HG03432 (cell line): ENCODE results near the gene ANKRD10.

Source experiments
- ATAC-seq: cut with Tn5 transposase; IDR thresholded peaks from one replicate; pipeline ENCODE4 v1.9.1; 2021; ENCODE audit warnings: mild to moderate bottlenecking, moderate library complexity; ENCODE audit not compliant: unreplicated experiment

The ANKRD10 gene

DNA sequence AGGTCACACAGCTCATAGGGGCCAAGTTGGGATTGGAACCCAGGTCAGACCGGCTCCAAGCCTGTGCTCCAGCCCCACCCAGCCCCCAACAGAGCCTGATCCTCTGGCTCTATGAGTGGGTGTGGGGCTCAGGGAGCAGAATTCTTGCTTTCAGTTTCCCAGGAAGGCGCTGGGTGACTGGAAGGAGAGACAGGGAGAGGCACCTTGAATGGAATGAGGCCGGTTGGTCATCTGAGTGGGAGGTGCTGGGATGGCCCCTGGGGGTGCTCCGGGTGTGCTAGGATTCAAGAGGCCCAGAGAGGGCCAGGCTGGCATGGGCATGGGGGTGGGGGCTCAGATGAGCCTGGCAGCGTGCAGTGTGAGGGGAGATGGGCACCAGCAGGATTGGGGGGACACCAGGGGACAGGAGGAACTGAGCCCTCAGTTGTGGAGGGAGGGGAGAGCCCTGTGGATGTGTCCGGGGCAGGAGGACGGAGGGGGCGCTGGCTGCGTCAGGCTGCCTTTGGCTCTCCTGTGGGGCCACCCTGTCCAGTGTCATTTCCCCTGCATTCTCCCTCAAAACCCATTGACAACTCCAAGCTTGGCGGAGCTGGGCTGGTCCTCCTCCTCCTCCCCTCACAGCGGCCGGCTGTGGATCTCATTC is 31.2 kb upstream of the ANKRD10 start:
- ATAC-seq: no peak

DNA sequence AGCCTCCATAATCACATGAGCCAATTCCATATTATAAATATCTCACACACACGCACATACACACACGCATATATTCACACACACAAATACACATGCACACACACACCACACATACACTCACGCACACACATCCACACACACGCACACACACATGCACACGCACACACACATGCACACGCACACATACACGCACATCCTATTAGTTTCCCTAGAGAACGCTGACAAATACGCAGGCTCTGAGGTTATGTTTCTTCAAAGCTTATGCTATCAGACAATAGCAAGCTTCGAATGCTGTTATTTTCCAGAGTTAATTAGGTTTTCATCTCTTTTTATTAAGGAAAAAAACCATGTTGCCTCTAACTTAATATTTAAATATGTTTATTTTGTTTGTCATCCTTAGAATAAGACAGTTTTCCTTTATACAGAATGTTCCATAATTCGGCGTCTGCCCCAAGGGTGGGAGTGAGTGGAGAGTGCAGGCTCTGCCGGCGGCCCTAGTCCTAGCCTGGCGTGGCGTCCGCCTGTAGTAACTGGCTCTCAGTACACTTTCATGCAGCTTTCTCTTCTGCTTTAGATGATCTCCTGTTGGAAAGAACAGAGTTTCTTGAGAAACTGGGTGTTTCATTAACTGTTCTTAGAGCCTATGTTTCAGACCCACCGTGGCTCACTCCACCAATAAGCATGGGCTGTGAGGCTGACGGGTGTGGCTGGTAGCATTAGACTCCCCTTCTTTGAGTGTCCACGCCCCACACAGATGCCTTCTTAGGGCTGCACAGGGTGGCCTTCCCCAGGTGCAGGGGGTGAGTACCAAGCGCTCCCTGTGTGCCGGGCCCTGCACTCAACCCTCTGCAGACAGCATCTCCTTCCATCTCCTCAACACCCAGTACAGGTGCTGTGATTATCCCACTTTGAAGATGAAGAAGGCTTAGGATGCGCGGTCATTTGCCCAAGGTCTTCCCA is 30.4 kb upstream of the ANKRD10 start:
- ATAC-seq: no peak

DNA sequence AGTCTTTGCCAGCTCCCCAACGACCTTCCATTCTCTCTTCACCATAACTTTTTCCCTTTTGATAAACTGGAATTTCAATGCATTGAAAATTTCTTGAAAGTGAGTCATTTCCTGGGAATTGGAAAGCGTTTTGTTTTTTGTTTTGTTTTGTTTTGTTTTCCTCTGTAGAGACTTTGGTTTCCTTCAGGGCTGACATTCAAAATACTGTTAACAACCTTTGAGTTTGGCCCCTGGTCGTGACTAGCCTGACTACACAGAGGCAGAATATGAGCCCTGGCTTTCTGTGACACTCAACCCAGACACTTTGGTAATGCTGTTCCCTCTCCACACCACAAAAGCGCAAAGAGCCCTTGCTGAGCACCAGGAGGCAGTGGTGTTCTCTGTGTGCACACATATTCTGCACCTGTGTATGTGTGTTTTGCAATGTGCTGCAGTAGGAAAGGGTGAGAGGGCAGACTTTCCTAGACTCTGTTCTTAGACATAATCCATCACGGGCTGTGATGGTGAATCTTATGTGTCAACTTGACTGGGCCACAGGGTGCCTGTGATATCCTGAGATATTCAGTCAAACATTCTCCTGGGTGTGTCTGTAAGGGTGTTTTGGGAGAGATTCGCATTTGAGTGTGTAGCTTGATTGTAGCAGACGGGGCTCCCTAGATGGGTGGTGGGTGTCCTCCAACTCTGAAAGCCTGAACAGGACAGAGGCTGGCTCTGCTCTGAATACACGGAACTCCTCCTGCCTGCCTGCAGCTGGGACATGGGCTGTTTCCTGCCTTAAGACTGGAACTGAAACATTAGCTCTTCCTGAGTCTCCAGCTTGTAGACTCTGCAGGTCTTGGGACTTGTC is 29.5 kb upstream of the ANKRD10 start:
- ATAC-seq: no peak

DNA sequence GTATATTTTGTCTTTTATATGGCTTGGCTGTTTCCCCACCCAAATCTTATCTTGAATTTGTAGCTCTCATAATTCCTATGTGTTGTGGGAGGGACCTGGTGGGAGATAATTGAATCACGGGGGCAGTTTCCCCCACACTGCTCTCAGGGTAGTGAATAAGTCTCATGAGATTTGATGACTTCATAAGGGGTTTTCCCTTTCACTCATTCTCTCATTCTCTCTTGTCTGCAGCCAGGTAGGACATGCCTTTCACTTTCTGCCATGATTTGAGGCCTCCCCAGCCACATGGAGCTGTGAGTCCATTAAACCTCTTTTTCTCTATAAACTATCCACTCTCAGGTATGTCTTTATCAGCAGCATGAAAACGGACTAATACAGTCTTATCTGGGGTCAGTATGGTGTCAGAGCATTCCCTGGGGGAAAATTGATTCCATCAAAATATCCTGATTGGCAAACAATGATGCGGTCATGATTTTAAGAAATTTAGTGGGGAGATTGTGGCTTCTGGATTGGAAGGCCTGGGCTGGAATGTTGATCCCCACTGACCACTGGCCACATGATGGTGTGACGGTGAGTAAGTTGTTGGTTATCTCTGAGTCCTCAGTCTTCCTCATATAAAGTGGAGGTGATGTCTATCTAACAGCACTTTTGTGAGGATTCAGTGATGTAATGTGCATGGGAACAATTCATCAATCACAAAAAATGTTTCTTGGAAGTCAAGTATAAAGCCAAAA is 27.5 kb upstream of the ANKRD10 start:
- ATAC-seq: peak; percentile 80

DNA sequence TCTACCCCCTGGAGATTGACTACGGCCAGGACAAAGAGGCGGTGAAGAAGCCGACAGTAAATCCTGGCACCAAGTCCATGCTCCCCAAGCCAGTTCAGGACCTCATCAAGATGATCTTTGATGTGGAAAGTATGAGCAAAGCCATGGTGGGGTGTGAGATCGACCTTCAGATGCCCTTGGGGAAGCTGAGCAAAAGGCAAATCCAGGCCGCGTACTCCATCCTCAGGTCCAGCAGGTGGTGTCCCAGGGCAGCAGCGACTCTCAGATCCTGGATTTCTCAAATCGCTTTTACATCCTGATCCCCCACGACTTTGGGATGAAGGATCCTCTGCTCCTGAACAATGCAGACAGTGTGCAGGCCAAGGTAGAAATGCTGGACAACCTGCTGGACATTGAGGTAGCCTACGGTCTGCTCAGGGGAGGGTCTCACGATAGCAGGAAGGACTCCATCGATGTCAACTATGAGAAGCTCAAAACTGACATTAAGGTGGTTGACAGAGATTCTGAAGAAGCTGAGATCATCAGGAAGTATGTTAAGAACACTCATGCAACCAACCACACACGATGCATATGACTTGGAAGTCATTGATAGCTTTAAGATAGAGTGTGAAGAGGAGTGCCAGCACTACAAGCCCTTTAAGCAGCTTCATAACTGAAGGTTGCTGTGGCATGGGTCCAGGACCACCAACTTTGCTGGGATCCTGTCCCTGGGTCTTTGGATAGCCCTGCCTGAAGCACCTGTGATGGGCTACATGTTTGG is 24.0 kb upstream of the ANKRD10 start:
- no peak for ATAC-seq

DNA sequence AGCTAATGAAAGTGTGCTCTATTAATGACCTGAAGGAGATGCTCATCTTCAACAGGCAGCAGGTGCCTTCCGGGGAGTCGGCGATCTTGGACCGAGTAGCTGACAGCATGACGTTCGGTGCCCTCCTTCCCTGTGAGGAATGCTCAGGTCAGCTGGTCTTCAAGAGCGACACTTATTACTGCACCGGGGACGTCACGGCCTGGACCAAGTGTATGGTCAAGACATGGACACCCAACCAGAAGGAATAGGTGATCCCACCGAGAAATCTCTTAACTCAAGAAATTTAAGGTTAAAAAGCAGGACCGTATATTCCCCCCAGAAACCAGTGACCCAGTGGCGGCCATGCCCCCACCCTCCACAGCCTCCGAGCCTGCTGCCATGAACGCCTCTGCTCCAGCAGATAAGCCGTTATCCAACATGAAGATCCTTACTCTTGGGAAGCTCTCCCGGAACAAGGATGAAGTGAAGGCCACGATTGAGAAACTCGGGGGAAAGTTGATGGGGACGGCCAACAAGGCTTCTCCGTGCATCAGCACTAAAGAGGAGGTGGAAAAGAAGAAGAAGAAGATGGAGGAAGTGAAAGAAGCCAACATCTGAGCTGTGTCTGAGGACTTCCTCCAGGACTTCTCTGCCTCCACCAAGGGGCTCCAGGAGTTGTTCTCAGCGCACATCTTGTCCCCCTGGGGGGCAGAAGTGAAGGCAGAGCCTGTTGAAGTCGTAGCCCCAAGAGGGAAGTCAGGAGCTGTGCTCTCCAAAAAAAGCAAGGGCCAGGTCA is 22.8 kb upstream of the ANKRD10 start:
- no peak for ATAC-seq

DNA sequence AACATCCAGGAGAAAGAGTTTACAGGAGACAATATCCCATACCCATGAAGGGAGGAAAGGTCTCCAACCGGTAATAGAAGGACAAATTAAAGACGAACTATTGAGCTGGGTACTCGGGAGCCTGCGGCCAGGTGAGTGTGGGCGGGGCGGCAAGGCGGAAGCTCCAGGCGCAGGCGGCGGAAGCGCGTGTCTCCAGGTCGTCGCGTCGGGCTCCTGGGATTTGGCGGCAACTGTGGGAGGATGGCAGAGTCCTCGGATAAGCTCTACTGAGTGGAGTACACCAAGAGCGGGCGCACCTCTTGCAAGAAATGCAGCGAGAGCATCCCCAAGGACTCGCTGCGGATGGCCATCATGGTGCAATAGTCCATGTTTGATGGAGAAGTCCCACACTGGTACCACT is 21.6 kb upstream of the ANKRD10 start:
- no peak for ATAC-seq

DNA sequence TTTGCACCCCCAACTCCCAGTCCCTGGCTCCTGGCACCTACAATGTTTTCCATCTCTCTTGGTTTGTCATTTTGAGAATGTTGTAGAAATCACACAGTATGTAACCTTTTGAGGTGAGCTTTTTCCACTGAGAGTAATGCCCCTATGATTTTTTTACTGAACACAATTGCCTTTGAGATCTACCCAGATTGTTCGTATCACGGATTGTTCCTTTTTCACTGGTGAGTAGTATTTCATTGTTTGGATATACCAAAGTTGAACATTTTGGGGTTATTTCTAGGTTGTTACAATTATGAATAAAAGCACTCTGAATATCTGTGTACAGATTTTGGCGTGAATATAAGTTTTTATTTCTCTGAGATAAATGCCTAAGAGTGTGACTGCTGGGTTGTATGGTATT is 17.7 kb upstream of the ANKRD10 start:
- ATAC-seq: no peak

DNA sequence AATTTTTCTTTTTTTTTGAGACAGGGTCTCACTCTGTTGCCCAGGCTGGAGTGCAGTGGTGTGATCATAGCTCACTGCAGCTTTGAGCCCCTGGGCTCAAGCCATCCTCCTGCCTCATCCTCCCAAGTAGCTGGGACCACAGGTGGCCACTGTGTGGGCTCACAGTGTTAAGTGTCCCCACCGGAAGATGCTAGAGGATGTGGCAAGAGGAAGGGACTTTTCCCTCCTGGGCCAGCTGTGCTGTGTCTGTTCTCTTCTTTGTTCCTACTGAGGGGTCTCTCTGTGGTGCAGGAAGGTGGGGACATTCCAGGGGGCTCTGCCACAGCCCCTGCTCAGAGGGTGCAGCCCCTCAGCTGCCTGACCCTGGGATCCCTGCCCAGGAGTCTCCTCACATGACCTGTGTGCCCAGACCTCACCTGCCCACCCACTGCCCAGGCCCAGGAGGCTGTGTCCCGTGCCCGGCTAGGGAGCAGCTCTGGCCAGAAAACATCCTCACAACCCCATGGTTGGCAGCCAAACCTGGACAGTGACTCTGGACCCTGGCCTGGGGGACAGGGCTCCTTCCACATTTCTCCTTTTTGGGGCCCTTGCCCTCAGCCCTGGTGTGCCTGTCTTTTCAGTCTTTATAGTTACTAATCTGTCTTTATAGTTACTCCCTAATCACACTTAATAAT is 14.4 kb upstream of the ANKRD10 start:
- ATAC-seq: peak; percentile 80

DNA sequence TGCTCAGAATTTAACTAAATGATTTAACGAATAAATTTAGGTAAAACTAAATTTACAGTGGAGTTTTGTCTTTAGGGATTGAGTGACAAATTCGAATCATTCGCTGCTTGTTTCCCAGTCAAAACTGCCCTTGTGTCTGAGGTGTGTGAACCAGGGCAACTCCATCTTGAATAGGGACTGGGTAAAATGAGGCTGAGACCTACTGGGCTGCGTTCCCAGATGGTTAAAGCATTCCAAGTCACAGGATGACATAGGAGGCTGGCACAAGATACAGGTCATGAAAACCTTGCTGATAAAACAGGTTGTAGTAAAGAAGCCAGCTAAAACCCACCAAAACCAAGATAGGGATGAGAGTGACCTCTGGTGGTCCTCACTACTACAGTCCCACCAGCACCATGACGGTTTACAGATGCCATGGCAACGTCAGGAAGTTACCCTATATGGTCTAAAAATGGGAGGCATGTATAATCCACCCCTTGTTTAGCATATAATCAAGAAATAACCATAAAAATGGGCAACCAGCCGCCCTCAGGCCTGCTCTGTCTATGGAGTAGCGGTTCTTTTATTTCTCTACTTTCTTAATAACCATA is 10.2 kb upstream of the ANKRD10 start:
- ATAC-seq: no peak

DNA sequence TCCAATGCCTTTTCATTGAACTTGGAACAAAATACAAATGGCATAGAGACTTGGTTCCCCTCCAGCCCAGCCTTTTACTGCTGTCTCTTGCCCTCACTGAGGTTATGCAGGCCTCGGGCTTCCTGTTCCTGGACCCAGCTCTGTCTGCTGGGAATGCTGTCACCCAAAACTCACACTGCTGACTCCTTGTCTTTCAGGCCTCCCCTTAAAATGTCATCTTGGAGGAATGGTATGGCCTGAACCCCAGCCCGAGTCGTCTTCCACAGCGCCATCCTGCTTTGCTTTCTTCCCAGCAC is 9.7 kb upstream of the ANKRD10 start:
- no peak for ATAC-seq

DNA sequence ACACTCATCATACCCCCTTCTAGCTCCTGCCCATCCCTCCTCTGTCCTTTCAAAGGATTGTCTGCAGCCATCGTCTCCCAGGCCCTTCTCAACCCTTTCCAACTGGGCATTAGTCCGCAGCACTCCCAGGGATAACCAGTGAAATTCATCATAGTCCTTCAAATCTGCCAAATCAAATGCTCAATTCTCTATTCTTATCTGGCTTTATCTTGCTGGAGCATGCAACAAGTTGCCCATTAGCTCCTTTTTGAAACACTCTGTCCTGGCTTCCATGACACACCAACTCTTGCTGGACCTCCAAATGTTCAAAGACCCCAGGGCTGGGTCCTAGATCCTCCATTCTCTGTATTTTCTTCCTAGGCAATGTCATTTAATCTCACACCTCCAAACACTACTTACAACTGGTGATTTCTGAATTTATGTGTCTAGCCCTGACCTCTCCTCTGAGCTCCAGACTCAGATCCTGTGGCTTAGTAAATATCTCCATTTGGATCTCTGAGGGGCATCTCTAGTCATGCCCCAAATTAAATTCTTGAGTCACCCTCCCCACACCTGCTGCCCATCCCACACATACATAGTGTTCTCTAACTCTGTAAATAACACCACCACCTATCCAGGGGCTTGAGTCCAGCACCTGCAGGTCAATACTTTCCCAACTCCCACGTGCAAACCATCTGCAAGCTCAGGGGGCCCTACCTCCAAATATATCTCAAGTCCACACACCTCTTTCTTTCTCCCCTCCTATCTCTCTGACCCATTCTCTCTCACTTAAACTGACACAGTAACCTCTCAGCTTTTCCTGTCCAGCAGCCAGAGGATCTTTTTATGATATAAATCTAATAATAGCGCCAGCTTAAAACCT is 9.1 kb upstream of the ANKRD10 start:
- ATAC-seq: no peak

DNA sequence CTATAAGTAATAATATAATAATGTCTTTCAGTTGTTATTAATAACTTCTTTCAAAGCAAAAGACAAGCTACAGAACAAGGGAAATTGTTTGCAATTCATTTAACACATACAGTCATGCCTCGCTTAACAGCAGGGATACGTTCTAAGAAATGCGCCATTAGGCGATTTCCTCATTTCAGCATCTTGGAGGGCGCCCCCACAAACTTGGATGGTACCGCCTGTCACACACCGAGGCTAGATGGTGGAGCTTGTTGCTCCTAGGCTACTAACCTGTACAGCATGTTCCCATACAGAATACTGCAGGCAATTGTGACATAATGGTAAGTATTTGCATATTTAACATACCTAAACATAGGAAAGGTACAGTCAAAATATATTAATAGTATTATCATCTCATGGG is 8.2 kb upstream of the ANKRD10 start:
- no peak for ATAC-seq

DNA sequence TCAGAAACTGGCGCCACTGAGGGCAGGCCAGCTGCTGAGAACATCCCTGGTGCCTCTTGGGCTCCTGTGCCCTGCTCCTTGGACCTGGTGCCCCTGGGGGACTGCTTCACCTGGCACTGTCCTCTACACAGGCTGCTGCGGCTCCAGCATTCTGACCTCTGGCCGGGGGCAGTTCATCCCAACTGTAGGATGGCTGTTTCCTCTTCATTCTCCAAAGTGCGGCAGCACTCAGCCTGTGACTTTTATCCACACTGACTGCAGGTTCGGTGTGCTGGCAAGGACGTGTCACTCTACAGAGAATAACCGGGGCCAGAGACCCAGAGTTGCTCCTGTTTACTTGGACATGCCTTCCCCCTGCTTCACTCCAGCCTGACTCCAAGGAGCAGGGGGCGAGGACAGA is 7.6 kb upstream of the ANKRD10 start:
- no peak for ATAC-seq

DNA sequence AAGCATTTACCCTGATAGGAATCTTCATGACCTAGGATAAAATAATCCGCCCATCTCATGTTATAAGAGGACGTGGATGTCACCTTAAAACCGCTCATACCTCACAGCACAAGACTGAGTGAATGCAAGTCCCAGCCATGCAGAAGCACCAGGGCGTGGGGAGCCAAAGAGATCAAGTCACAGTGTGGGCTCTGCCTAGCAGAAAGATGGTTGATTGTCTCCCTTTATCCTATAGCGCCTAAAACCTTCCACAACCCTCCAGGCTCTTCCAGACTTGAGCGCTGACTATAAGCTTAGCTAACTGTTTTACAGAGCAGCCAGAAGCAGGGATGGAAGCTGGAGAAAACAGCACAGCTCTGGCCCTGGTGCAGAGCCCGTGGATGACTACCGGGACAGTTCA is 6.8 kb upstream of the ANKRD10 start:
- ATAC-seq: no peak

DNA sequence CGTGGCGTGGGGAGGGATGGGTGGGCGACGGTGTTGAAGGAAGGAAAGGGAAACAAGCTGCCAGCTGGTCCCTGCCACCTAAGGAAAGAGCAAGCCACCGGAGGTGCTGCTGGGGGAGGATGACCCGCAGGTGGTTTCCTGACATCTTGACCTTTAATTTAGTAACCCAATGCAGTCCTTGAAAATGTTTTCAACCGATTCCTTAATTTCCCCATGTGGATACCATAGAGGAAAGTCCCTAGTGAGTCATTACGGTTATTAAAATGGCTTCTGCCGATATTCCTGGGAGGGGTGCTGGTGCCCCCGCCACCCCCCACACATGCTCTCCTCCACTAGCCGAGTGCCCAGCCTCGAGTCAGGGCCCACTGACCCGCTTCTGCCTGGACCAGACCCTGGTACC is 6.3 kb upstream of the ANKRD10 start:
- ATAC-seq: peak; percentile 45

DNA sequence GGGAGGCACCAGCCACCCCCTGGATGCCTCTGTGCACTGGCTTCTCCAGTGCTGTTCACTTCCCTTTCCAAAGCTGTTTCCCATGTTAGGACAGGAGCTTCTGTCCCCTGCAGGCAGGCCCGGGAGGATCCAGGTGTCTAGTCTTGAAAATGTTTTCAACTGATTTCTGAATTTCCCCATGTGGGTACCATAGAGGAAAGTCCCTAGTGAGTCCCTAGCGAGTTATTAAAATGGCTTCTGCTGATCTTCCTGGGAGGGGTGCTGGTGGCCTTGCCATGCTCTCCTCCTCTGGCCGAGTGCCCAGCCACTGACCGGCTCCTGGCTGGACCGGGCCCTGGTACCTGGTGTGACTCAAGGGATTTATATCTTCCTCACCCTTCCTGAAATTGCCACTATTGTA is 5.2 kb upstream of the ANKRD10 start:
- no peak for ATAC-seq
